Activated T-cell treated with anti-CD3 and anti-CD28 coated beads, Interleukin-2, amount 50 U/mL, for 24 hours (primary cell): ENCODE data around the gene SKAP1.

Experiments
- DNase-seq: peaks from one replicate; pipeline ENCODE4 v3.0.0-alpha.2; 2020
- H3K27ac Mint-ChIP-seq: 2 replicates; pipeline ENCODE4 v1.8.0; 2020; ENCODE audit warnings: mild to moderate bottlenecking, mixed read lengths
- H3K27me3 Mint-ChIP-seq: 2 replicates; pipeline ENCODE4 v1.8.0; 2020; ENCODE audit warnings: mixed read lengths
- H3K36me3 Mint-ChIP-seq: 2 replicates; pipeline ENCODE4 v1.8.0; 2020; ENCODE audit warnings: low read depth, mixed read lengths
- H3K4me1 Mint-ChIP-seq: 2 replicates; pipeline ENCODE4 v1.8.0; 2020; ENCODE audit warnings: low read depth, mixed read lengths
- H3K4me3 Mint-ChIP-seq: 2 replicates; pipeline ENCODE4 v1.8.0; 2020; ENCODE audit warnings: mild to moderate bottlenecking, moderate library complexity, mixed read lengths
- H3K9me3 Mint-ChIP-seq: 2 replicates; pipeline ENCODE4 v1.8.0; 2020; ENCODE audit warnings: mixed read lengths

Gene SKAP1

GRCh38 chr17:48429638-48430586, at the start of gene SKAP1:
TSS of gene SKAP1 (minus strand) at chr17:48430214.
- Mint-ChIP-seq H3K4me1 (peaks cover 74% of the 10 kb centered on the region), H3K27me3 (no peaks in the 10 kb centered on the region), H3K27ac (peak within 1 kb of the TSS; percentile 97), H3K9me3 (no peaks in the 10 kb centered on the region), H3K36me3 (peaks cover 22% of the 10 kb centered on the region), H3K4me3 (peak within 1 kb of the TSS; percentile 95)
- DNase-seq: peak; percentile 82

DNA sequence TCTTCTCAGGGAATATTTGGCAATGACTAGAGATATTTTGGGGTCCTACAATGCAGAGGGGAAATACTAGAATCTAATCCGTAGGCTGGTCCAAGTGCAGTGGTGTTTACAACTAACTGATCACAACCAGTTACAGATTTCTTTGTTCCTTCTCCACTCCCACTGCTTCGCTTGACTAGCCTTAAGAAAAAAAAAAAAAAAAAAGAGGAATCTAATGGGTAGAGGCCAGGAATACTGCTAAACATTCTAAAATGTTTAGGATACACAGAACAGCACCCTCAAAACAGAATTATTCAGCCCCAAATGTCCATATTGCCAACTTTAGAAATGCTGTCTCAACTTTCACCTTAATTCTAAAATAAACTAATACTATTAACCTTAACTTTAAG, 49.0 kb upstream of the SKAP1 start:
- peaks cover 26% of the 10 kb centered on the region for H3K4me1 Mint-ChIP-seq

GRCh38 chr17:48478224-48479013, 48.4 kb upstream of the SKAP1 start:
- Mint-ChIP-seq H3K36me3 (no peaks in the 10 kb centered on the region), H3K4me3 (no peak overlapping the region), H3K4me1 (peaks cover 20% of the 10 kb centered on the region), H3K27ac (peak overlapping the region; percentile 50), H3K9me3 (no peaks in the 10 kb centered on the region), H3K27me3 (no peaks in the 10 kb centered on the region)
- DNase-seq: no peak

More for the DNA sequence above, 49.0 kb upstream of the SKAP1 start:
- Mint-ChIP-seq H3K36me3 (no peaks in the 10 kb centered on the region), H3K27ac (peak overlapping the region; percentile 50), H3K27me3 (no peaks in the 10 kb centered on the region), H3K4me3 (no peak overlapping the region), H3K9me3 (no peaks in the 10 kb centered on the region)
- DNase-seq: no peak

DNA sequence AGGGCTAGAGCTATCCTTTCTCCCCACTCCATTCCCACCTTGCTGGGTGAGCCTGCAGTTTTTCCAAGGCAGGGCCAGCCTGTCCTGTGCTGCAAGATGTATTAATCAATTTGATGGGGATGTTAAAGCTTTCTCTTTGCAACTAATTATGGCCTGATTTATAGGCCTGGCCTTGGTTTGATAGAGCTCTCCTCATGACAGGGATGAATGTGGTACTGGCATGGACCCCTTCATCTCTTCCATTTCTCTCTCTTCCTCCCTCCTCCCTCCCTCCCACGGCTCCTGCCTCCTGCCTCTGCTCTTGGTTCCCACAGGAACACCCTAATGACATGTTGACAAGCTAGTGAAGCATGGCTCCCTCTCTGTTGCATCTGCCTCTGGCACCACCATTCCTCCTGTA, 47.2 kb upstream of the SKAP1 start:
- H3K4me1 Mint-ChIP-seq: peaks cover 8% of the 10 kb centered on the region

GRCh38 chr17:48472411-48473281, 42.6 kb upstream of the SKAP1 start:
- no peak overlapping the region for H3K4me3 Mint-ChIP-seq
- no peaks in the 10 kb centered on the region for H3K4me1 Mint-ChIP-seq
- no peak overlapping the region for H3K27ac Mint-ChIP-seq
- no peaks in the 10 kb centered on the region for H3K27me3 Mint-ChIP-seq
- no peaks in the 10 kb centered on the region for H3K36me3 Mint-ChIP-seq
- DNase-seq: no peak
- no peaks in the 10 kb centered on the region for H3K9me3 Mint-ChIP-seq

More for the DNA sequence above, 47.2 kb upstream of the SKAP1 start:
- Mint-ChIP-seq H3K4me3 (no peak overlapping the region), H3K27ac (no peak overlapping the region), H3K27me3 (no peaks in the 10 kb centered on the region), H3K36me3 (no peaks in the 10 kb centered on the region), H3K9me3 (no peaks in the 10 kb centered on the region)
- DNase-seq: no peak

DNA sequence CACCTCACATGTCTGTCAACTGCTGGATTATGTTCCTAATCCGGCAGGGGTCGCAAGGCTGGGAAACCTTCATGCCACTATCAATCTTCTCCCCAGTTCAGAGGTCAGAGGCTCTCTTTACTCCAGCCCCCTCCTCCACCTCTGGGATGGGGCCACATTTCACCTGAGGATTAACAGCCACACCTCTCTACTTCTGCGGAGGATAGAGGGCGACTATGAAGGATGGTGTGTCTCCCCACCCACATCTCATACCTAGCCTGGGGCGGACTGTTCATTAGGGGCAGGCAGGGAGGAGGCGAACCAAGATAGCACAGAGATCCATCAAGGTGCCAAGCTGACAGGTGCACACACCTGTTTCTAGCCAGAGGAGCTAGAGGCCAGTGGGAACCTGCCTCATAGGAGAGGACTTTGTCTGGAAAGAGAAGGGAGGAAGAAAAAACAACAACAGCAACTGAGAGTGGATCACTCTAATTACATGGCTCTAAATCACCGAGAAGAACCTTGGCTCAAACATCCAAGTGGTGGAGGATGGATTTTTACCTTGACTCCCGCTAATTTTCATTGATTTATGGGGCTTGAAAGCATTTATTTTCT, 41.9 kb upstream of the SKAP1 start:
- H3K4me3 Mint-ChIP-seq: no peak overlapping the region
- no peaks in the 10 kb centered on the region for H3K27me3 Mint-ChIP-seq
- no peaks in the 10 kb centered on the region for H3K9me3 Mint-ChIP-seq
- no peak overlapping the region for H3K27ac Mint-ChIP-seq
- no peak for DNase-seq
- H3K4me1 Mint-ChIP-seq: no peaks in the 10 kb centered on the region
- H3K36me3 Mint-ChIP-seq: no peaks in the 10 kb centered on the region

- DNase-seq: no peak
- Mint-ChIP-seq H3K4me3 (no peak overlapping the region), H3K27ac (no peak overlapping the region), H3K27me3 (no peaks in the 10 kb centered on the region), H3K36me3 (no peaks in the 10 kb centered on the region), H3K9me3 (no peaks in the 10 kb centered on the region), H3K4me1 (no peaks in the 10 kb centered on the region)
Measured at GRCh38 chr17:48470388-48471034, 40.5 kb upstream of the SKAP1 start.

GRCh38 chr17:48469227-48469626, 39.2 kb upstream of the SKAP1 start:
- DNase-seq: no peak
- H3K4me3 Mint-ChIP-seq: no peak overlapping the region
- no peaks in the 10 kb centered on the region for H3K4me1 Mint-ChIP-seq
- H3K36me3 Mint-ChIP-seq: no peaks in the 10 kb centered on the region
- no peak overlapping the region for H3K27ac Mint-ChIP-seq
- no peaks in the 10 kb centered on the region for H3K27me3 Mint-ChIP-seq
- H3K9me3 Mint-ChIP-seq: no peaks in the 10 kb centered on the region

DNA sequence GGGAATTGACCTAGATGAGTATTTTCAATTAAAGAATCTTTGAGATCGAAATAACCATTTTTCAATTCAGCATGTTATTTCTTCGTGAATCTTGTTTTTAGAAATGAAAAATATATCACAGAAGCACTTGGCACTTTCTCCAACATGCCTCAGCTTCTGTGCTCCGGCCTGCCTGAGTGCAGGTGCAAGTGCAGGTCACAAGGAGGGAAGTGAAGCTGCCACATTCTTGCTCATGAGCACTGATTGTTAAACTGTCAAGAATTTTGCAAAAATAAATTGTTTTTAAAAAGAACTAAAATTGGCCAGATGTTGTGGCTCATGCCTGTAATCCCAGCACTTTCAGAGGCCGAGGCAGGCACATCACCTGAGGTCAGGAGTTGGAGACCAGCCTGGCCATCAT, 38.3 kb upstream of the SKAP1 start:
- Mint-ChIP-seq H3K9me3 (no peaks in the 10 kb centered on the region), H3K36me3 (no peaks in the 10 kb centered on the region), H3K27ac (no peak overlapping the region), H3K4me1 (no peaks in the 10 kb centered on the region), H3K4me3 (no peak overlapping the region), H3K27me3 (no peaks in the 10 kb centered on the region)
- DNase-seq: no peak

GRCh38 chr17:48465884-48466283, 35.9 kb upstream of the SKAP1 start:
- no peaks in the 10 kb centered on the region for H3K36me3 Mint-ChIP-seq
- no peaks in the 10 kb centered on the region for H3K9me3 Mint-ChIP-seq
- DNase-seq: no peak
- H3K4me3 Mint-ChIP-seq: no peak overlapping the region
- H3K27ac Mint-ChIP-seq: no peak overlapping the region
- no peaks in the 10 kb centered on the region for H3K27me3 Mint-ChIP-seq
- H3K4me1 Mint-ChIP-seq: no peaks in the 10 kb centered on the region

DNA sequence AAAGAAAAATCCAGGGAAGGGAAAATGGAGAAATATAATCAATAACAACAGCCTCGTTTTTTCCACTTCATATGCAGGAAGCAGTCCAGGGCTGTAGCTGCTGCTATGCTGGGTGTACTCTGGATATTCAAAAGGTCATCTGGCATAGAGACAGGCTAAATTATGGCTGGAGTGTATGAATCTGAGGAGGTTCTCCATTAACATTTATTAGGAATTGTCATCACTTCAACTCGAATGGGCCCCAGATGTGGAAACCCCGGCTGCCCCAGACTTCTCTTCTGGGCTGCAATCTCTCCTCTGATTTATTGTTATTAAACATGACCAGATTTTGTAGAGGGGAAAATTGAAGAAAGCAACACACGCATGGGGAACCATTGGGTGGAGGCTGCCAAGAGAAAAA, 33.5 kb upstream of the SKAP1 start:
- no peaks in the 10 kb centered on the region for H3K27me3 Mint-ChIP-seq
- H3K4me1 Mint-ChIP-seq: peaks cover 11% of the 10 kb centered on the region
- no peak for DNase-seq
- H3K9me3 Mint-ChIP-seq: no peaks in the 10 kb centered on the region
- H3K27ac Mint-ChIP-seq: no peak overlapping the region
- H3K4me3 Mint-ChIP-seq: no peak overlapping the region
- no peaks in the 10 kb centered on the region for H3K36me3 Mint-ChIP-seq

- H3K27me3 Mint-ChIP-seq: no peaks in the 10 kb centered on the region
- H3K9me3 Mint-ChIP-seq: no peaks in the 10 kb centered on the region
- H3K4me3 Mint-ChIP-seq: no peak overlapping the region
- H3K36me3 Mint-ChIP-seq: no peaks in the 10 kb centered on the region
- peaks cover 13% of the 10 kb centered on the region for H3K4me1 Mint-ChIP-seq
- H3K27ac Mint-ChIP-seq: no peak overlapping the region
- no peak for DNase-seq
Measured at GRCh38 chr17:48462946-48463345, 32.9 kb upstream of the SKAP1 start.

DNA sequence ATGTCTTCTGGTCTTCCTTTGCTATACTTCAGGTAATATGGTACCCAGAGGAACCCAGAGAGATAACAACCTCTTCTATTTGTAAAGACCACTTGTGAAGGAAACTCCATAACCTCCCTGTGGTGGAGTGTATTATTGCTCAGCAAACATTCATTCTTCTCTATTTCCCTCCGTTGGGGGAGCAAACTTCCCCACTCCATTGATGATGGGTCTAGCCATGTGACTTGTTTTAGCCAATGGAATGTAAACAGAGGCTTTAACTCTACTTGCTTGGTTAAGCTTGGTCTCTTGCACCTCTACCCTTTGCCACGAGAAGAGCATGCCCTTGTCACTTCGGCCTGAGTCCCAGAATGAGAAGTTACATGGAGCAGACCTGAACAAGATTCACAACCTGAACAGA, 30.0 kb upstream of the SKAP1 start:
- no peaks in the 10 kb centered on the region for H3K36me3 Mint-ChIP-seq
- peaks cover 39% of the 10 kb centered on the region for H3K4me1 Mint-ChIP-seq
- no peak overlapping the region for H3K4me3 Mint-ChIP-seq
- H3K9me3 Mint-ChIP-seq: no peaks in the 10 kb centered on the region
- H3K27ac Mint-ChIP-seq: no peak overlapping the region
- DNase-seq: no peak
- no peaks in the 10 kb centered on the region for H3K27me3 Mint-ChIP-seq
